Tibial nerve (tissue), 4 donors: ENCODE measurements around the gene HLF. TPM values are rescaled to one million over a fixed set of nuclear protein-coding genes. Genes with fewer than 3 reads are reported as not detected.

Experiments
- DNase-seq, 2 donors: peaks; one replicate each; pipeline ENCODE4 v3.0.0-alpha.2; 2019; ENCODE audit warnings: low spot score in 2 of 2
- H3K27ac ChIP-seq, 4 donors: fragments of 200-600 bp; sonication (generic) in 3 of 4; one replicate each; pipeline ENCODE4 v1.5.1; 2017 to 2019; ENCODE audit warnings: mild to moderate bottlenecking in 1 of 4
- H3K27me3 ChIP-seq, 2 donors: fragments of 200-600 bp; sonication (generic) in 1 of 2; one replicate each; pipeline versions ENCODE4 v1.5.1 to v1.6.0; 2017 to 2019
- H3K36me3 ChIP-seq, 3 donors: fragments of 200-600 bp; sonication (generic); one replicate each; pipeline ENCODE4 v1.5.1; 2018 to 2019
- H3K4me1 ChIP-seq, 4 donors: fragments of 200-600 bp; sonication (generic) in 3 of 4; one replicate each; pipeline ENCODE4 v1.5.1; 2017 to 2019
- H3K4me3 ChIP-seq, 4 donors: fragments of 200-600 bp; sonication (generic) in 3 of 4; one replicate each; pipeline ENCODE4 v1.5.1; 2017 to 2019; ENCODE audit warnings: mild to moderate bottlenecking in 1 of 4, moderate library complexity in 1 of 4
- H3K9me3 ChIP-seq, 4 donors: fragments of 200-600 bp; sonication (generic) in 3 of 4; one replicate each; pipeline ENCODE4 v1.5.1; 2017 to 2019
- CTCF ChIP-seq, 5 experiments: fragments of 200-600 bp in 3 of 5; fragments of 450-650 bp in 2 of 5; sonication (generic) in 3 of 5; IDR thresholded peaks; one replicate each; pipeline ENCODE4 v1.5.1; 2016 to 2019; ENCODE audit warnings: antibody characterized with exemption in 5 of 5, mild to moderate bottlenecking in 3 of 5, moderate library complexity in 2 of 5
- EP300 ChIP-seq, 2 donors: sonication (generic); formaldehyde crosslinking; IDR thresholded peaks; one replicate each; pipeline ENCODE4 v1.6.1; 2017; ENCODE audit warnings: antibody characterized with exemption in 2 of 2, mild to moderate bottlenecking in 1 of 2
- POLR2A ChIP-seq, 2 donors: fragments of 450-650 bp; IDR thresholded peaks; one replicate each; pipeline ENCODE4 v1.6.1; 2017; ENCODE audit warnings: antibody characterized with exemption in 2 of 2, mild to moderate bottlenecking in 2 of 2, moderate library complexity in 2 of 2
- WGBS, 2 donors: methylation state at CpG; one replicate each; pipeline ENCODE4 v1.1.5; 2018; 5-methylcytosine and 5-hydroxymethylcytosine counted together
- total RNA-seq, 4 donors: library from RNA; depleted of rRNA; stranded (reverse); fragments of >200 nt; gene quantifications; one replicate each; pipeline ENCODE4 v1.1.0, GENCODE V29; 2016

HLF gene
- total RNA-seq, 4 donors from 2014 or later, result 19.5 to 42.5 (median 36.0) TPM

GRCh38 chr17:55296171-55296695, 31.5 kb downstream of the HLF start:
- H3K27me3 ChIP-seq, result no peaks in the 10 kb centered on the region
- H3K4me3 ChIP-seq, result no peak overlapping the region
- no peak for DNase-seq
- H3K27ac ChIP-seq, result no peak overlapping the region
- H3K36me3 ChIP-seq, result peaks cover 0 to 18% (median 0%) of the 10 kb centered on the region in 3 donors
- H3K4me1 ChIP-seq, result peaks cover 0 to 8% (median 0%) of the 10 kb centered on the region in 4 donors
- H3K9me3 ChIP-seq, result no peaks in the 10 kb centered on the region
- TF ChIP-seq POLR2A (IDR thresholded peaks at IDR 0.05) (no peak), EP300 (IDR thresholded peaks at IDR 0.05) (no peak), CTCF (IDR thresholded peaks at IDR 0.05) (no peak)
- WGBS, 2 donors, result 50 to 52% methylated on average over 6 of the region's 6 CpGs

GRCh38 chr17:55296699-55297098, 31.9 kb downstream of the HLF start:
- TF ChIP-seq POLR2A (IDR thresholded peaks at IDR 0.05) (no peak), CTCF (IDR thresholded peaks at IDR 0.05) (no peak), EP300 (IDR thresholded peaks at IDR 0.05) (no peak)
- 93 to 100% methylated on average over 1 of the region's 1 CpG for WGBS, 2 donors
- Histone ChIP-seq H3K27ac (no peak overlapping the region), H3K9me3 (no peaks in the 10 kb centered on the region), H3K27me3 (no peaks in the 10 kb centered on the region), H3K4me1 (peaks cover 0 to 11% (median 0%) of the 10 kb centered on the region in 4 donors), H3K4me3 (no peak overlapping the region), H3K36me3 (peaks cover 0 to 16% (median 0%) of the 10 kb centered on the region in 3 donors)
- DNase-seq, result no peak

GRCh38 chr17:55298111-55298730, 33.5 kb downstream of the HLF start:
- no peak overlapping the region for H3K4me3 ChIP-seq
- TF ChIP-seq CTCF (IDR thresholded peaks at IDR 0.05), result no peak
- no peak for TF ChIP-seq EP300 (IDR thresholded peaks at IDR 0.05)
- TF ChIP-seq POLR2A (IDR thresholded peaks at IDR 0.05), result no peak
- no peak for DNase-seq
- H3K4me1 ChIP-seq, result peaks cover 0 to 19% (median 0%) of the 10 kb centered on the region in 4 donors
- H3K9me3 ChIP-seq, result no peaks in the 10 kb centered on the region
- WGBS, 2 donors, result 87 to 93% methylated on average over 3 of the region's 3 CpGs
- H3K27me3 ChIP-seq, result no peaks in the 10 kb centered on the region
- H3K27ac ChIP-seq, result no peak overlapping the region
- H3K36me3 ChIP-seq, result peaks cover 0 to 16% (median 0%) of the 10 kb centered on the region in 3 donors

- peaks cover 0 to 16% (median 0%) of the 10 kb centered on the region in 3 donors for H3K36me3 ChIP-seq
- DNase-seq, result no peak
- H3K27me3 ChIP-seq, result no peaks in the 10 kb centered on the region
- H3K27ac ChIP-seq, result no peak overlapping the region
- TF ChIP-seq EP300 (IDR thresholded peaks at IDR 0.05), result no peak
- no peak for TF ChIP-seq POLR2A (IDR thresholded peaks at IDR 0.05)
- TF ChIP-seq CTCF (IDR thresholded peaks at IDR 0.05), result no peak
- H3K4me1 ChIP-seq, result peaks cover 0 to 28% (median 0%) of the 10 kb centered on the region in 4 donors
- H3K9me3 ChIP-seq, result no peaks in the 10 kb centered on the region
- H3K4me3 ChIP-seq, result no peak overlapping the region
- WGBS, 2 donors, result 94 to 96% methylated on average over 10 of the region's 10 CpGs
Measured at GRCh38 chr17:55299162-55299838, 34.5 kb downstream of the HLF start.

GRCh38 chr17:55299890-55300289, 35.1 kb downstream of the HLF start:
- WGBS, 2 donors, result 96 to 100% methylated on average over 4 of the region's 4 CpGs
- Histone ChIP-seq H3K4me3 (no peak overlapping the region), H3K27me3 (no peaks in the 10 kb centered on the region), H3K36me3 (peaks cover 0 to 16% (median 0%) of the 10 kb centered on the region in 3 donors), H3K27ac (no peak overlapping the region), H3K4me1 (peaks cover 0 to 28% (median 0%) of the 10 kb centered on the region in 4 donors), H3K9me3 (no peaks in the 10 kb centered on the region)
- TF ChIP-seq CTCF (IDR thresholded peaks at IDR 0.05) (no peak), EP300 (IDR thresholded peaks at IDR 0.05) (no peak), POLR2A (IDR thresholded peaks at IDR 0.05) (no peak)
- DNase-seq, result no peak
